ENCODE data around the gene ETNK2. TPM values are rescaled to one million over a fixed set of nuclear protein-coding genes. Genes with fewer than 3 reads are reported as not detected.

Gene ETNK2
- total RNA-seq, 2 donors from 2014 or later, result 4.0 to 15.8 TPM

GRCh38 chr1:204197068-204197467 lies 45.2 kb upstream of the ETNK2 start:
- Histone ChIP-seq H3K4me3 (no peak overlapping the region), H3K4me1 (peaks cover 9% of the 10 kb centered on the region), H3K27ac (no peak overlapping the region), H3K27me3 (no peaks in the 10 kb centered on the region), H3K9me3 (no peaks in the 10 kb centered on the region), H3K36me3 (replicated peaks in 1 of 2; ENCODE audit: insufficient read depth in 1 of 2, low read depth in 2 of 2) (no peaks in the 10 kb centered on the region)
- intact Hi-C loops (cut with DNase I), result no loop called here
- TF ChIP-seq CTCF (IDR thresholded peaks at IDR 0.05) (no peak), POLR2A (IDR thresholded peaks at IDR 0.05) (no peak)
- no peak for ATAC-seq
- DNase-seq, result no peak
- 63 to 82% methylated on average over 5 of the region's 5 CpGs for WGBS, 2 donors

DNA sequence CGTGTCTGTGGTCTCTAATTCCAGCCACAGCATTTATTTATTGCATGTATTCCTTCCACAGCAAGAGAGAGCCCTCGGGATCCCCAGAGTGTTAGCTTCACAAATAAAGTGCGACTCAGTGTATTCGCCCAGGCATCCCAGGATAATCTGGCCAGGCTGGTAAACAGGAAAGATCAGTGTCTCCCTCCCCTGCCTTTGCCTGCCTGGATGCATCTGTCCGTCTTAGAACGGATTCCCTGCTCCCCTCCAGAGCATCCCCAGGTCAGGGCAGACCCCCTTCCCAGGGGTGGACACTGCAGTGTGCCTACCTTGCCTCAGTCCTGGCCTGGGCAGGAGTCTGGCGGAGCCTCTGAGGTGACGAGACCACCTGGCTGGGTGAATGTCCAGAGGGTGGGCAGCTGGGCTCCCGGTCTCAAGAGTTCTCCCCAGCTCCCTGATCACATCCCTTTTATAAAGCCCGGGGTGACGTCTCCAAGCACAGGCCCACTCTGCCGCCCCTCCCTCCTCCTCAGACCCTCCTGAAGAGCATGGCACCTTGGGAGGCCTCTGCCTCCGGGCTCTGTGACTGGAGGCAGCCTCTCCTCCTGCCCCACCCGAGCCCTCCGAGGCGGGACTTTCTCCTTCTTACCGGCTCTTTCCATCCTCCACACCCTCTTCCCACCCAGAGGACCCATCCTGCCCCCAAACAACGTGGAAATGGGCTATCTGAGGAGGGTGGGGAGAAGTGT lies 44.4 kb upstream of the ETNK2 start, which contains the start of gene KISS1:
TSS of gene KISS1 (minus strand) at position 424 of the 728 bp plus-strand sequence. CDS start 3,615 bp downstream, outside the sequence.
- WGBS, 2 donors, result 41 to 48% methylated on average over 13 to 18 of the region's 18 CpGs
- TF ChIP-seq CTCF (IDR thresholded peaks at IDR 0.05) (no peak), POLR2A (IDR thresholded peaks at IDR 0.05) (no peak)
- DNase-seq (no peak), ATAC-seq (no peak)
- Histone ChIP-seq H3K27me3 (no peaks in the 10 kb centered on the region), H3K27ac (no peak within 1 kb of the TSS), H3K9me3 (no peaks in the 10 kb centered on the region), H3K36me3 (replicated peaks in 1 of 2; ENCODE audit: insufficient read depth in 1 of 2, low read depth in 2 of 2) (no peaks in the 10 kb centered on the region), H3K4me3 (no peak within 1 kb of the TSS), H3K4me1 (peaks cover 9% of the 10 kb centered on the region)
- intact Hi-C loops (cut with DNase I), result no loop called here

DNA sequence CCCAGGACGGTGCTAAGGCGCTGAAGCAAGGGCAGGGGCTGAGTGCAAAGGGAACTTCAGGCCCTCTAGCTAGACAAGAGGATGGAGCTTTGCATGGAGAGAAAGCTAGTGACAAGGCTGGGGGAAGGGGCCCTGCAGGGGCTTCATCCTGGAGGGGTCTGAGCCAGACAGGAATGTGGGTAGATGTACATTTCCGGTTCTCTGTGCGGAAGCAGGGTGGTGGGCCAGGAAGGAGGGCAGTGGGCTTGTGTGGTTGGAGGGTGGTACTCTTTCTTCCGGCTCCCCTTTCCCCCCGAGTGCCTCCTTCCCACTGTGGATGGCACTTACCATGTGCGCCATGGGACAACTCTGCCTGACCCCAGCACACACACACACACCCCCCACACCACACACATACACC lies 42.9 kb upstream of the ETNK2 start:
- 63 to 82% methylated on average over 5 to 7 of the region's 7 CpGs for WGBS, 2 donors
- TF ChIP-seq CTCF (IDR thresholded peaks at IDR 0.05) (no peak), POLR2A (IDR thresholded peaks at IDR 0.05) (no peak)
- H3K4me3 ChIP-seq, result no peak overlapping the region
- H3K36me3 ChIP-seq (replicated peaks in 1 of 2; ENCODE audit: insufficient read depth in 1 of 2, low read depth in 2 of 2), result no peaks in the 10 kb centered on the region
- peaks cover 9% of the 10 kb centered on the region for H3K4me1 ChIP-seq
- H3K9me3 ChIP-seq, result no peaks in the 10 kb centered on the region
- DNase-seq (no peak), ATAC-seq (no peak)
- H3K27ac ChIP-seq, result no peak overlapping the region
- H3K27me3 ChIP-seq, result no peaks in the 10 kb centered on the region
- intact Hi-C loops (cut with DNase I), result no loop called here

- no peaks in the 10 kb centered on the region for H3K9me3 ChIP-seq
- no peak overlapping the region for H3K4me3 ChIP-seq
- DNase-seq (peak in 1 of 4 donors; percentile 33), ATAC-seq (no peak)
- no peaks in the 10 kb centered on the region for H3K27me3 ChIP-seq
- H3K27ac ChIP-seq, result no peak overlapping the region
- no peak for TF ChIP-seq POLR2A (IDR thresholded peaks at IDR 0.05)
- no peak for TF ChIP-seq CTCF (IDR thresholded peaks at IDR 0.05)
- no peaks in the 10 kb centered on the region for H3K36me3 ChIP-seq (replicated peaks in 1 of 2; ENCODE audit: insufficient read depth in 1 of 2, low read depth in 2 of 2)
- 16 to 48% methylated on average over 2 of the region's 2 CpGs for whole genome bisulfite sequencing, 2 donors
- H3K4me1 ChIP-seq, result peaks cover 9% of the 10 kb centered on the region
- intact Hi-C loops (cut with DNase I), result no loop called here
Measured at GRCh38 chr1:204194080-204194479, 42.2 kb upstream of the ETNK2 start.

Data from body of pancreas (tissue), 4 donors.